Thymus (tissue), 11 donors: ENCODE results near the gene ESR1. TPM values are rescaled to one million over a fixed set of nuclear protein-coding genes. Genes with fewer than 3 reads are reported as not detected.

Experiments
- DNase-seq, 9 donors: peaks; one replicate each; pipeline ENCODE4 v3.0.0-alpha.2; 2013; ENCODE audit warnings: low spot score in 9 of 9, low read depth in 6 of 9, missing footprints in 1 of 9
- H3K27ac ChIP-seq, 2 donors: one replicate each; pipeline ENCODE4 v1.5.1; 2013; ENCODE audit warnings: control low read depth in 1 of 2, low read depth in 1 of 2, low read length in 1 of 2, mild to moderate bottlenecking in 1 of 2, moderate library complexity in 1 of 2
- H3K27me3 ChIP-seq, 2 donors: one replicate each; pipeline ENCODE4 v1.5.1; 2013; ENCODE audit warnings: low read length in 1 of 2; ENCODE audit not compliant: control insufficient read depth in 2 of 2, insufficient read depth in 1 of 2
- H3K36me3 ChIP-seq, 2 donors: one replicate each; pipeline ENCODE4 v1.5.1; 2013; ENCODE audit warnings: low read length in 1 of 2, mild to moderate bottlenecking in 1 of 2, moderate library complexity in 1 of 2; ENCODE audit not compliant: control insufficient read depth in 2 of 2, insufficient read depth in 2 of 2
- H3K4me1 ChIP-seq, 2 donors: one replicate each; pipeline ENCODE4 v1.5.1; 2013; ENCODE audit warnings: low read length in 2 of 2; ENCODE audit not compliant: control insufficient read depth in 2 of 2, insufficient read depth in 2 of 2
- H3K4me3 ChIP-seq, 2 donors: one replicate each; pipeline ENCODE4 v1.5.1; 2013; ENCODE audit warnings: low read length in 2 of 2, control low read depth in 1 of 2, mild to moderate bottlenecking in 1 of 2
- H3K9me3 ChIP-seq, 2 donors: one replicate each; pipeline ENCODE4 v1.5.1; 2013; ENCODE audit warnings: low read length in 1 of 2, mild to moderate bottlenecking in 1 of 2; ENCODE audit not compliant: control insufficient read depth in 2 of 2, insufficient read depth in 1 of 2
- WGBS: extraction: QIAGEN DNeasy Blood & Tissue Kit; methylation state at CpG from one replicate; pipeline ENCODE4 v1.1.7; 2013; 5-methylcytosine and 5-hydroxymethylcytosine counted together
- polyA plus RNA-seq: library from polyadenylated mRNA; stranded (reverse); fragments of 200-250 nt; gene quantifications from one replicate; pipeline ENCODE4 v1.2.3, GENCODE V29; 2013
- total RNA-seq: library from RNA; stranded (reverse); fragments of 120-200 nt; gene quantifications from one replicate; pipeline ENCODE4 v1.2.4, GENCODE V29; 2013
- donor health status: healthy.

The ESR1 gene
- total and polyA plus RNA-seq, 2 donors = 0.28 to 1.2 TPM

DNA sequence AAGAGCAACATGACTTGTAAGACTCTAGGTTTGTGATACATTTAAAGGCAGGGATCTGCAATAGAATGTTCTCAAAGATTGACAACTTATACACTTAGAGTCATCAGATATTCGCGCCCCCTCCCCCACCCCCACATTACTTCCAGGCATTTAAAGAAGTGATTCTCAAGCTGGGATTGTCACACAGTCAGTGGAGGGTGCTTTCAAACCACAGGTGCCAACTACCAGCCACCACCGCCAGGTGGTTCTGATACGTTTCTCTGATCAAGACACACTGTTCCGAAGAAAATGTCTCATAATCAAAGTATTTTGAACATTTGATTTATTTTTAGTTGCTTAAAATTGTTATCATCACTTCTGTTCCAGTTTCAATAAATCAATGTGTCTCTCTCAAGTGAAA is 357.5 kb downstream of the ESR1 start:
- Histone ChIP-seq H3K27ac (no peak overlapping the region), H3K9me3 (no peaks in the 10 kb centered on the region), H3K4me3 (no peak overlapping the region), H3K27me3 (no peaks in the 10 kb centered on the region), H3K4me1 (no peaks in the 10 kb centered on the region), H3K36me3 (peaks cover 23 to 40% of the 10 kb centered on the region in 2 donors)
- DNase-seq = no peak
- 95% methylated on average over 5 of the region's 5 CpGs for WGBS

- H3K9me3 ChIP-seq = no peaks in the 10 kb centered on the region
- H3K4me3 ChIP-seq = no peak overlapping the region
- H3K27ac ChIP-seq = no peak overlapping the region
- H3K27me3 ChIP-seq = no peaks in the 10 kb centered on the region
- WGBS = 64% methylated on average over 4 of the region's 4 CpGs
- no peaks in the 10 kb centered on the region for H3K4me1 ChIP-seq
- DNase-seq = no peak
- H3K36me3 ChIP-seq = peaks cover 25 to 46% of the 10 kb centered on the region in 2 donors
Measured at GRCh38 chr6:152166497-152166896, 359.0 kb downstream of the ESR1 start.

DNA sequence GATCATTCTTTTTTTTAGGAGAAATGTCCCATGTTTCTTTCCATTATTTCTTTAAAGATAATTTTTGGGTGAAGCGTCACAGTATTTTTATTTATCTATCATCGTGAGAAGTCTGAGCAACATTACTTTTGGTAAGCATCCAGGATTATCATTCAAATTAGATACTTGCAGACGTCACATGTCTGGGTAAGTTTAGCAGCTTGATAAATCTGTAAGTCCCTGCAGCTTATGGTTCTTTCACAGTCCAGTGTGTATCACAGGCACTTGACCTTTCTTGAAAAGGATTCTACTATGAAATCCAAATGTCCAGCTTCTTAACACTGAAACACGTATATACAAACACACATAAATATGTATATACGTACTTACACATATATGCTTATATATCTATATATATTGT is 359.4 kb downstream of the ESR1 start:
- H3K27ac ChIP-seq = no peak overlapping the region
- H3K27me3 ChIP-seq = no peaks in the 10 kb centered on the region
- no peaks in the 10 kb centered on the region for H3K4me1 ChIP-seq
- H3K9me3 ChIP-seq = no peaks in the 10 kb centered on the region
- peaks cover 21 to 46% of the 10 kb centered on the region in 2 donors for H3K36me3 ChIP-seq
- DNase-seq = no peak
- H3K4me3 ChIP-seq = no peak overlapping the region
- 97% methylated on average over 5 of the region's 5 CpGs for WGBS

GRCh38 chr6:152167641-152168603 is 360.4 kb downstream of the ESR1 start:
- WGBS = 97% methylated on average over 13 of the region's 13 CpGs
- DNase-seq = no peak
- peaks cover 21 to 40% of the 10 kb centered on the region in 2 donors for H3K36me3 ChIP-seq
- H3K4me3 ChIP-seq = no peak overlapping the region
- peak overlapping the region in 1 of 2 donors; percentile 8 for H3K27ac ChIP-seq
- H3K27me3 ChIP-seq = no peaks in the 10 kb centered on the region
- no peaks in the 10 kb centered on the region for H3K4me1 ChIP-seq
- H3K9me3 ChIP-seq = no peaks in the 10 kb centered on the region

DNA sequence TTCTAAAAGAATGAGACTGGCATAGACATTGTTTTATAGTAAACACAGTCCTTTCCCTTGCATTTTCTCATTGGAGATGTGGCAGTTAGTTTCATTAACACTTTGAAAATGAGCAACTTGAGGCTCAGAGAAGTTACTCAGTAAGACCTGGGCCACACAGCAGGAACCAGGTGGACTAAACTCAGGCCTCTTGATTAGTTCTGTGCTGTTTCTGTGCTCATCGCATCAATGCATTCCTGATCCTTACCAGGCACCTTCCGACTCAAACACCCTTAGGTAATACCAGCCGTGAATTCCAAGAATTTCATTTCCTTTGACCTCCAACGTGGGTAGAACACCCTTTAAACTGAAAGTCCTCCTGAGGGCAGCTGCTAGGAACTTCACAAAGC is 362.8 kb downstream of the ESR1 start:
- no peak for DNase-seq
- Histone ChIP-seq H3K4me1 (no peaks in the 10 kb centered on the region), H3K27me3 (no peaks in the 10 kb centered on the region), H3K27ac (no peak overlapping the region), H3K4me3 (no peak overlapping the region), H3K9me3 (no peaks in the 10 kb centered on the region), H3K36me3 (peaks cover 15 to 39% of the 10 kb centered on the region in 2 donors)
- 96% methylated on average over 4 of the region's 4 CpGs for WGBS

- Histone ChIP-seq H3K27me3 (no peaks in the 10 kb centered on the region), H3K9me3 (no peaks in the 10 kb centered on the region), H3K4me1 (no peaks in the 10 kb centered on the region), H3K36me3 (peaks cover 17 to 46% of the 10 kb centered on the region in 2 donors), H3K27ac (no peak overlapping the region), H3K4me3 (no peak overlapping the region)
- no peak for DNase-seq
- WGBS = 93% methylated on average over 13 of the region's 13 CpGs
Measured at GRCh38 chr6:152170702-152171667, 363.5 kb downstream of the ESR1 start.

DNA sequence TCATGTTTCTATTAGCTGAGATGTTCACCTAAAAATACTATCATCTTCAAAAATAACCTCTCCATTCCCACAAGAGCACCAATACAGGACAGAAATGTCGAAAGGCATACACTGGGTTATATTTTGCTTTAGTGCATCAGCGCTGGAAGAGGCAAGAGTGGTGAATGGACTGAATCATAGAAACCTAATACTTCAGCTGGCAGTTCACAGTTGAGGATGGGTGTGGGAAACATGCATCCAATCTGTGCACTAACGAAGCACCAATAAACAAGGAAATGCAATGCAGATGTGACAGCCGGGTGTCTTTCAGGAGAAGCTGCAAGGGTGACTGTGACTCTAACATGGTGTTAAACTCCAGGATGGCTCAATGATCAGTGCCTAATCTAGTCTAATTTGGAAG is 365.8 kb downstream of the ESR1 start:
- Histone ChIP-seq H3K27ac (no peak overlapping the region), H3K4me3 (no peak overlapping the region), H3K4me1 (no peaks in the 10 kb centered on the region), H3K9me3 (no peaks in the 10 kb centered on the region), H3K27me3 (no peaks in the 10 kb centered on the region), H3K36me3 (peaks cover 15 to 43% of the 10 kb centered on the region in 2 donors)
- 96% methylated on average over 4 of the region's 4 CpGs for WGBS
- no peak for DNase-seq

DNA sequence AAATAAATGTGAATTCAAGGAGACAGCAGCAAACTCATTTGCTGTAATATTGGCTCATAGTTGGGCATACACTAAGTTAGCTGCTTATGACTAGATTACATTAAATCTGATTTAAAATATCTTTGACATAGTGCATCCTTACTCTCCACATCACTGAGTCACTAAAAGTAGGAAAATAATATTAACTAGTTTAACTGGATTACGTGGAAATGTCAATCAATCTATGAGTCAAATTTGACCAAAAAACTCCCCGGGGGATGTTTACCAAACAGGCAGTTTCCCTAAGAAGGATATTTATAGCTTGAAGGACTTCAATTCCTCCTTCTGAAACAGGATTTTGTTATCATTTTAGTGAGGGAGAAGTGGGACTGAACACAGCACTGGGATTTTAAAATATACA is 366.5 kb downstream of the ESR1 start:
- peaks cover 14 to 42% of the 10 kb centered on the region in 2 donors for H3K36me3 ChIP-seq
- DNase-seq = no peak
- 98% methylated on average over 2 of the region's 2 CpGs for WGBS

DNA sequence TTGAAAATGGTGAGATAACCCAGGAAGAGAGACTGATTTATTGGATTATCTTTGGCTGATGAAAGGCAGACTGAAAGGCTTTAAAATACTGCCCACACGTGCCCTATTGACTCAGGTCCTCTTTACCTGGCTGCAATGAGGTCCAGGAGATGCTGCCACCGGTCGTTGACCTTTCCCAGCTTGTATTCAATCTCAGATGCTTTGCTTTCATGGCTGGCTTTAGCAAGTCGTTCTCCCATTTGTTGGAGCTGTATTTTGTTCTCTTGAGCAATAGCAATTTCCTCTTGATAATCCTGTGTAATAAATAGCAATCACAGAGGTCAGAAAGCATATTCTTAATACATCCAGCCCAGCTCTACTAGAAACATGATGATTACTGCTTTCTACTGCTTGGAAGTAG is 368.8 kb downstream of the ESR1 start:
- DNase-seq = no peak
- Histone ChIP-seq H3K9me3 (no peaks in the 10 kb centered on the region), H3K27ac (no peak overlapping the region), H3K4me3 (no peak overlapping the region), H3K36me3 (peaks cover 9 to 42% of the 10 kb centered on the region in 2 donors), H3K27me3 (no peaks in the 10 kb centered on the region), H3K4me1 (no peaks in the 10 kb centered on the region)
- WGBS = 96% methylated on average over 4 of the region's 4 CpGs

More for the DNA sequence above, 366.5 kb downstream of the ESR1 start:
- Histone ChIP-seq H3K9me3 (no peaks in the 10 kb centered on the region), H3K4me1 (no peaks in the 10 kb centered on the region), H3K4me3 (no peak overlapping the region), H3K27ac (no peak overlapping the region), H3K27me3 (no peaks in the 10 kb centered on the region)
